Activated T-cell treated with anti-CD3 and anti-CD28 coated beads, Interleukin-2, amount 50 U/mL, for 72 hours (primary cell): ENCODE measurements around the gene GSTO2. TPM values are rescaled to one million over a fixed set of nuclear protein-coding genes. Genes with fewer than 3 reads are reported as not detected.
A peak's percentile ranks its signal among the peaks of the same experiment; 100 is the strongest.

Experiments used
- ATAC-seq, 2 donors: fragments of 150-1000 bp; cut with Tn5 transposase; replicated peaks in 1 of 2; 2 replicates each; pipeline ENCODE4 v1.10.0; 2021; ENCODE audit warnings: moderate library complexity in 2 of 2, mild to moderate bottlenecking in 1 of 2
- DNase-seq, 2 donors: peaks; one replicate each; pipeline ENCODE4 v3.0.0; 2021 to 2022; ENCODE audit warnings: mixed read lengths in 1 of 2
- H3K27ac Mint-ChIP-seq: one replicate; pipeline ENCODE4 v1.8.0; 2022; ENCODE audit warnings: mild to moderate bottlenecking, moderate library complexity, mixed read lengths
- H3K27me3 Mint-ChIP-seq: one replicate; pipeline ENCODE4 v1.8.0; 2022; ENCODE audit warnings: low read depth, mixed read lengths
- H3K36me3 Mint-ChIP-seq, 2 donors: one replicate each; pipeline ENCODE4 v1.8.0; 2022; ENCODE audit warnings: mixed read lengths in 2 of 2, mild to moderate bottlenecking in 1 of 2; ENCODE audit not compliant: insufficient read depth in 2 of 2
- H3K4me1 Mint-ChIP-seq: one replicate; pipeline ENCODE4 v1.8.0; 2022; ENCODE audit warnings: low read depth, mixed read lengths
- H3K4me3 Mint-ChIP-seq, 2 donors: one replicate each; pipeline ENCODE4 v1.8.0; 2022; ENCODE audit warnings: mild to moderate bottlenecking in 2 of 2, mixed read lengths in 2 of 2, moderate library complexity in 2 of 2
- H3K9me3 Mint-ChIP-seq, 2 donors: one replicate each; pipeline ENCODE4 v1.8.0; 2022; ENCODE audit warnings: mixed read lengths in 2 of 2
- total RNA-seq, 2 donors: library from RNA; stranded (reverse); gene quantifications; one replicate each; pipeline ENCODE4 v1.2.3, GENCODE V29; 2022

GSTO2 gene
- total RNA-seq, 2 donors from 2014 or later: 6.8 to 9.5 TPM

DNA sequence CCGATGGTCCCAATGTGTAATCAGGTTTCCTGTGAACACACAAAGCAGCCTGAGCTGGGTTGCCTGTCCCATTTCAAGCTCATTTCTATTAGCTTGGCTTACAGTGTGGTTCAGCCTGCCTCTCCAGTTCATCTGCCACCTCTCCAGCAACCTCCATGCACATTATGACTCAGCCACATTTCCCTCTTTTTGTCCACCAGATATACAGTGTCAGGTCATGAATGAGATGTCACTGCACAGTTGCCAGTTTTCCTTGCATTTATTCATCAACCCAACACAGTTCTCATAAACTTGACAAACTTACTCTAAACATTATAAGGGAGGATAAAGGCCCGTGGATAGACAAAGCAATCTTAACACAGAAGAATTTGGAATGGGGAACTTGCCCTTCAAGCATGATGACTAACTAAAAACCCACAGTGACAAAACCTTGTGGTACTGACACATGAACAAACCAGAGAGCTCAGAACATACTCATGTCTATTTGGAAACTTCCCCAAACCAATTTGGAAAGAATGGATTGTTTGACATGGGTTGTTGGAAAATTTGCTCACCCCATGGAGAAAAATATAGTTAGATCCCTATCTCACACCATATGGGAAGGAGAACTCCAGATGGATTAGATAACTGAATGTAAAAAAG lies 82.2 kb downstream of the GSTO2 start:
- Mint-ChIP-seq H3K36me3 (no peaks in the 10 kb centered on the region), H3K9me3 (no peaks in the 10 kb centered on the region), H3K27me3 (no peaks in the 10 kb centered on the region), H3K4me1 (peaks cover 2% of the 10 kb centered on the region), H3K4me3 (no peak overlapping the region), H3K27ac (peak overlapping the region; percentile 97)
- no peak for DNase-seq
- peak; percentile 66 to 73 for ATAC-seq

DNA sequence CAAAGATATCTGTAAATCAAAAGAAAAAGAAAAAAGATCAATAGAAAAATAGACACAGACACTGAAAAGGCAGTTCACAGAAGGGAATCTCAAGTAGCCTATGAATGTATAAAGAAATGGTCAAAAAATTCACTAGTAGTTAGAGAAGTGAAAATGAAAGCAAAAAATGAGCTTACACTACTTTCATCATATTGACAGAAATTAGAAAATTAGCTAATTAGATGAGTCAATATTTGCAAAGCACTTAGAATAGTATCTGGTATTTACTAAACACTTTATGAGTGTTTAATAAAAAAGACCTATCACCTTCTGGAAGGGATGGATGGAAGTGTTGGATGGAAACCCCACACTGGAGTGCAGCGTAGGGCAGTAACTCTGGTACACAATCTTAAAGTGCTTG lies 82.9 kb downstream of the GSTO2 start:
- no peak for DNase-seq
- peak overlapping the region; percentile 97 for H3K27ac Mint-ChIP-seq

DNA sequence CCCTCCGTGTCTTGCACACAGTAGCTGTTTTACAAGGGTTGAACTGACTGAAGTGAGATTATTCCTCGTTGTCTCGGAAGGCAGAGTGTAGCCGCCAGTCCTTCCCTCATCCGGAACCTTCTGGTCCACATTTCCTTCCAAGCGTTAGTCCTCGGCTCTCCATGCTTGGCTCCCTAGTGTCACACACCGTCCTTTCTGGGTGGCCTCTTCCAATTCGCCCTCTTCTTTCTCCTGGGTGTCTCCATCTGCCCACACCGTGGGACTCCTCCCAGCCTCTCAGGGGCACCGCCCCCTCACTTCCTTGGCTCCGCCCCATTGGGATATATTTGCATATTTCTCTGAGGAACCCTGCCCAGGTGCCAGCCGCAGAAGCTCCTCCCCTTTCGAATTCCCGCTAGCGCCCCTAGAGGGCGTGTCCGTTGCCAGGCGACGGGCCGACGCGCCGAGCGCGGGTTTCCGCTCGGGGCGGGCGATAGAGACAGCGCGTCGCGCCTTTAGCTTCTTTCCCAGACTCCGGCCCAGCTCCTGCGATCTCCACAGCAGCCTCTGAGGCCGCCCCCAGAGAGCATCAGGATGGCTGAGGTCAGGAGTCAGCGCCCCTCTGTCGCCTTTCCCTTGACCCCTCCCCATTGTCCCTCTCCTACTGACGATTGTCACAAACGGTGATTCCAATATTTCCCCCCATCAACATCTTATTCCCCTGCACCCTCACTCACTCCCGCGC lies 84.5 kb downstream of the GSTO2 start, which contains the start of gene CFAP58:
Gene CFAP58, plus strand, starts transcription at position 509 of the 724 bp plus-strand sequence. Its CDS starts 65 bp downstream, at position 574.
- DNase-seq (peak; percentile 84 to 89), ATAC-seq (peak; percentile 69 to 77)
- Mint-ChIP-seq H3K4me3 (no peak within 1 kb of the TSS), H3K27me3 (no peaks in the 10 kb centered on the region), H3K36me3 (no peaks in the 10 kb centered on the region), H3K9me3 (no peaks in the 10 kb centered on the region), H3K4me1 (no peaks in the 10 kb centered on the region), H3K27ac (no peak within 1 kb of the TSS)

More for the DNA sequence above, 82.9 kb downstream of the GSTO2 start:
- H3K4me1 Mint-ChIP-seq: no peaks in the 10 kb centered on the region
- no peaks in the 10 kb centered on the region for H3K27me3 Mint-ChIP-seq
- no peak overlapping the region for H3K4me3 Mint-ChIP-seq
- no peaks in the 10 kb centered on the region for H3K36me3 Mint-ChIP-seq
- H3K9me3 Mint-ChIP-seq: no peaks in the 10 kb centered on the region
- peak in 1 of 2 donors; percentile 21 for ATAC-seq

Other genes with a start within 250 kb of the GSTO2 start
- not detected for gene COL17A1, start 183.3 kb upstream of the GSTO2 start, total RNA-seq
- gene SFR1, start 147.0 kb upstream of the GSTO2 start, total RNA-seq: 10 to 100 TPM; 16.0 to 16.3 TPM
- gene CFAP43, start 36.8 kb upstream of the GSTO2 start, total RNA-seq: under 1 TPM; 0.21 to 0.31 TPM
- gene GSTO1, start 14.3 kb upstream of the GSTO2 start, total RNA-seq: 100 to 1,000 TPM; 113 to 117 TPM
- gene ITPRIP, start 69.3 kb downstream of the GSTO2 start, total RNA-seq: 10 to 100 TPM; 27.8 to 29.7 TPM
- 1 to 10 TPM in 1 of 2 donors, under 1 TPM in 1; 0.72 to 1.1 TPM for gene CFAP58, start 84.6 kb downstream of the GSTO2 start, total RNA-seq